Activated naive CD4-positive, alpha-beta T cell treated with anti-CD3 and anti-CD28 coated beads, Interleukin-2, amount 50 U/mL, for 72 hours (primary cell): ENCODE results near the gene DPAGT1. TPM values are rescaled to one million over a fixed set of nuclear protein-coding genes. Genes with fewer than 3 reads are reported as not detected.
A peak's percentile ranks its signal among the peaks of the same experiment; 100 is the strongest.

Experiments used
- ATAC-seq, 2 donors: fragments of 150-1000 bp; cut with Tn5 transposase; 2 replicates each; pipeline ENCODE4 v1.10.0; 2021; ENCODE audit warnings: mild to moderate bottlenecking in 2 of 2, moderate library complexity in 2 of 2
- DNase-seq, 2 donors: peaks; one replicate each; pipeline ENCODE4 v3.0.0; 2021 to 2022; ENCODE audit warnings: low spot score in 2 of 2
- H3K27ac Mint-ChIP-seq, 2 donors: one replicate each; pipeline ENCODE4 v1.8.0; 2022; ENCODE audit warnings: mild to moderate bottlenecking in 2 of 2, mixed read lengths in 2 of 2
- H3K36me3 Mint-ChIP-seq, 2 donors: one replicate each; pipeline ENCODE4 v1.8.0; 2022; ENCODE audit warnings: mixed read lengths in 2 of 2
- H3K9me3 Mint-ChIP-seq, 2 donors: one replicate each; pipeline ENCODE4 v1.8.0; 2022; ENCODE audit warnings: mixed read lengths in 2 of 2
- total RNA-seq, 2 donors: library from RNA; stranded (reverse); gene quantifications; one replicate each; pipeline ENCODE4 v1.2.3, GENCODE V29; 2022

DPAGT1 gene
- total RNA-seq, 2 donors from 2014 or later: 74.7 to 79.9 TPM

- Mint-ChIP-seq H3K9me3 (no peaks in the 10 kb centered on the region), H3K27ac (peak overlapping the region; percentile 91 to 94), H3K36me3 (peaks cover 41 to 51% of the 10 kb centered on the region in 2 donors)
- ATAC-seq: no peak
- DNase-seq: peak in 1 of 2 donors; percentile 39
Measured at GRCh38 chr11:119055901-119056300, 45.8 kb downstream of the DPAGT1 start.

GRCh38 chr11:119054418-119054817, 47.2 kb downstream of the DPAGT1 start:
- Mint-ChIP-seq H3K9me3 (no peaks in the 10 kb centered on the region), H3K27ac (no peak overlapping the region), H3K36me3 (peaks cover 47 to 51% of the 10 kb centered on the region in 2 donors)
- no peak for DNase-seq
- ATAC-seq: no peak

GRCh38 chr11:119052163-119052814, 49.4 kb downstream of the DPAGT1 start:
- H3K36me3 Mint-ChIP-seq: peaks cover 48 to 56% of the 10 kb centered on the region in 2 donors
- H3K27ac Mint-ChIP-seq: peak overlapping the region; percentile 53 to 63

DNA sequence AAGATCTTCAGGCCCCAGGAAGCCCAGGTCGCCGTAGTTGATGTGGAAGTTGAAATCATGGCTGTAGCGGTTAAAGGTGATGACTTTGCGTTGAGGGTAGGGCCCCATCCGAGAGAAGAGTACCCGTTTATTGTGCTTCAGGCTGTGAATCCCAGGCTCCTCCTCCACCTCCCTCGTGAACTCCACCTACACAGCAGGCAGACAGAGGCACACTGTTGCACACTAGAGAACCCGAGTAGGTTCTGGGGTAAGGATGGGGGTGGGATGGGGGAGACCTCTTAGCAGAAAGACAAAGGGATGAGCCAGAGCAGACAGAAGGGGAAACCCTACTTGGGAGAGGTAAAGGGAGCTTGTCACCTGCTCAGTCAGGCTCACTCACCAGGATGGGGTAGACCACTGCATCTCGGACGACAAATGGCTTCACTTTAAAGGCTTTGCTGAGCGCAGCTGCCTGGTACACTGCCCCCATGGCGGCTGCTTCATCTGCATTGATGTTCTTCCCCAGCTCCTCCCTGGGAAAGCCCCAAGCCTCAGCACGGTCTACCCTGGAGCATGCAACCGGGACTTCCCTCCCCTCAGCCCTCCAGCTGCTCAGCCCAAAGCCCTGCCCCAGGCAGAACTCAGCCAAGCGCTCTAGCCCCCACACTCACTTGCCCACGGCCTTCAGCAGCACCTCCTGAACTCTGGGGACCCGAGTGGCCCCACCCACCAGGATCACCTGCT, 50.1 kb downstream of the DPAGT1 start:
- Mint-ChIP-seq H3K27ac (peak overlapping the region; percentile 53 to 58), H3K9me3 (no peaks in the 10 kb centered on the region), H3K36me3 (peaks cover 44 to 60% of the 10 kb centered on the region in 2 donors)
- DNase-seq: no peak
- ATAC-seq: peak in 1 of 2 donors; percentile 22

More at GRCh38 chr11:119052163-119052814, 49.4 kb downstream of the DPAGT1 start:
- no peak for ATAC-seq
- DNase-seq: no peak
- no peaks in the 10 kb centered on the region for H3K9me3 Mint-ChIP-seq

- peak overlapping the region; percentile 67 to 93 for H3K27ac Mint-ChIP-seq
- H3K36me3 Mint-ChIP-seq: peaks cover 28 to 44% of the 10 kb centered on the region in 2 donors
- DNase-seq (no peak), ATAC-seq (no peak)
- no peaks in the 10 kb centered on the region for H3K9me3 Mint-ChIP-seq
Measured at GRCh38 chr11:119049081-119049480, 52.6 kb downstream of the DPAGT1 start.

GRCh38 chr11:119048644-119049043, 53.0 kb downstream of the DPAGT1 start:
- DNase-seq (no peak), ATAC-seq (no peak)
- H3K9me3 Mint-ChIP-seq: no peaks in the 10 kb centered on the region
- H3K36me3 Mint-ChIP-seq: peaks cover 28 to 40% of the 10 kb centered on the region in 2 donors
- peak overlapping the region; percentile 67 to 93 for H3K27ac Mint-ChIP-seq

DNA sequence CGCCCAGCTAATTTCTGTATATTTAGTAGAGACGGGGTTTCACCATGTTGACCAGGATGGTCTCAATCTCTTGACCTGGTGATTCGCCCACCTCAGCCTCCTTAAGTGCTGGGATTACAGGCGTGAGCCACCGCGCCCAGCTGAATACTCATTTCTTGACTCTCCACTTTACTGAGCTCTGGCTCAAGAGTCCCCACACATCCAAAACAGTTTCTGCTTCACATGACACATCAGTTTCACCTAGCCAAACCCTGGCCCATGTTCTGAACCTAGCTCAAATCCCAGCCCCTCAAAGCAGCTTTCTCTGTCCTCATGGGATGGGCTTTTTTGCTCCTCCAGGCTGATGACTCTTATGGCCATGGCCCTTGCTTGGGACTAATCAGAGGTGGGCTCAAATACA, 54.4 kb downstream of the DPAGT1 start:
- Mint-ChIP-seq H3K36me3 (peaks cover 16 to 30% of the 10 kb centered on the region in 2 donors), H3K27ac (peak overlapping the region; percentile 53 to 79), H3K9me3 (no peaks in the 10 kb centered on the region)
- DNase-seq: no peak
- ATAC-seq: peak; percentile 66 to 72

Other genes with a start within 250 kb of the DPAGT1 start
- gene CXCR5, start 218.0 kb downstream of the DPAGT1 start, total RNA-seq: 10 to 100 TPM in 1 of 2 donors, 1 to 10 TPM in 1; 9.3 to 25.9 TPM
- gene BCL9L, start 175.9 kb downstream of the DPAGT1 start, total RNA-seq: 10 to 100 TPM; 46.6 to 57.4 TPM
- 1 to 10 TPM in 1 of 2 donors, under 1 TPM in 1; 0.80 to 2.0 TPM for gene UPK2, start 145.6 kb downstream of the DPAGT1 start, total RNA-seq
- not detected for gene FOXR1, start 130.1 kb downstream of the DPAGT1 start, total RNA-seq
- gene CENATAC, start 103.7 kb downstream of the DPAGT1 start, total RNA-seq: 10 to 100 TPM; 39.0 to 60.1 TPM
- gene RPS25, start 83.5 kb downstream of the DPAGT1 start, total RNA-seq: 1,000 to 10,000 TPM; 1,843 to 2,330 TPM
- gene TRAPPC4, start 83.1 kb downstream of the DPAGT1 start, total RNA-seq: 100 to 1,000 TPM in 1 of 2 donors, 10 to 100 TPM in 1; 67.3 to 123 TPM
- 10 to 100 TPM; 22.3 to 33.4 TPM for gene SLC37A4, start 71.0 kb downstream of the DPAGT1 start, total RNA-seq
- gene HYOU1, start 44.6 kb downstream of the DPAGT1 start, total RNA-seq: 100 to 1,000 TPM in 1 of 2 donors, 10 to 100 TPM in 1; 71.7 to 117 TPM
- gene VPS11, start 34.0 kb downstream of the DPAGT1 start, total RNA-seq: 10 to 100 TPM; 26.6 to 42.2 TPM
- 10 to 100 TPM; 20.0 to 35.7 TPM for gene HMBS, start 17.0 kb downstream of the DPAGT1 start, total RNA-seq
- 10 to 100 TPM; 19.1 to 43.2 TPM for gene C2CD2L, start 5.5 kb upstream of the DPAGT1 start, total RNA-seq
- 10 to 100 TPM; 38.0 to 53.3 TPM for gene HINFP, start 19.7 kb upstream of the DPAGT1 start, total RNA-seq
- gene ABCG4, start 47.2 kb upstream of the DPAGT1 start, total RNA-seq: under 1 TPM; 0.12 to 0.25 TPM
- 10 to 100 TPM; 13.5 to 21.8 TPM for gene NLRX1, start 66.9 kb upstream of the DPAGT1 start, total RNA-seq
- gene NHERF4, start 83.6 kb upstream of the DPAGT1 start, total RNA-seq: under 1 TPM; 0.23 to 0.30 TPM
- gene CBL, start 104.5 kb upstream of the DPAGT1 start, total RNA-seq: 10 to 100 TPM; 32.3 to 50.0 TPM
- 10 to 100 TPM in 1 of 2 donors, 1 to 10 TPM in 1; 3.5 to 15.7 TPM for gene MCAM, start 215.3 kb upstream of the DPAGT1 start, total RNA-seq
- 10 to 100 TPM; 37.6 to 38.8 TPM for gene RNF26, start 232.7 kb upstream of the DPAGT1 start, total RNA-seq
- gene C1QTNF5, start 239.0 kb upstream of the DPAGT1 start, total RNA-seq: not detected
- not detected for gene MFRP, start 244.9 kb upstream of the DPAGT1 start, total RNA-seq